ENCODE data around the gene YIF1B. TPM values are rescaled to one million over a fixed set of nuclear protein-coding genes. Genes with fewer than 3 reads are reported as not detected.

Gene YIF1B
- total and polyA plus RNA-seq, 2 experiments from 2014 or later, result 82.8 to 106 TPM

DNA sequence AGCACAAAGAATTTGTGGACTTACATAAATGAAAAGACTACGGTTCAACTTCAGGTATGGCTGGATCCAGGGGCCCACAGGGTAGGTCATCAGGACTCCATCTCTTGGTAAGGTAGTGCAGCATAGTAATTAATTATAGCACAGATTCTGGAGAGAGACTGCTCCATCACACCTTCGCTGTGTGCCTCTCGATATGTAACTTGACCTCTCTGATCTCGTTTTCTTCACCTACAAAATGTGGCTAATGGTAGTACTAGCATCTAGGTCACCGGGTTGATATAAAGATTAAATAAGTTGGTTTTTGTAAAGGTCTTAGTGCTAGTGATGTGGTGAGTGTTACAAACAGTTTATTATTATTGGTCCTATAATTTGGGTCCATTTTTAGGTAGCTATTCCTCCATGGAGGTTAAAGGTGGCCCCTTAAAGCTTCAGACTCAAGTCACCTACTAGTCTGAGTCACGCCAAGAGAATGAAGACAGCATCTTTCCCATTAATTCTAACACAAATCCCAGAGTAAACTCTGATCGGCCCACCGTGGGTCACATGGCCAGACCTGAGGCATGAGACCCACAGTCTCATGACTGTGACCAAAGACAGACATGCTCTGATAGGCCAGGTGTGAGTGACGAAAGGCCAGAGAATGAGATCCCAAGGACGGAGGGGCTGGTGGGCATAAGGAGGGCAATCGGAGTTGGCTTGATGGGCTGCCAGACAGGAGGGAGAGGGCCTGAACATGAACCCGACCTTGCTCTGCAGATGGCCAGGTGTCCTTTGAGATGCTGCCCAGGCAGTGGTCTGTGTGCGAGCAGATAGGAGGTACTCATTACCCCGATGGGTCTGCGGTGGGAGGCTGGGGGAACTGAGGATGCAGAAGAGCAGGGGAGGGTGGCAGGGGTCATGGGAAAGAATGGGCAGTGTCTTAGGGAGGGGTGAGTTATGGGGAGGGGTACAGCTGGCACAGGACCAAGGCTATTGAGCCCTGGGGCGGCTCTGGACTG is 40.3 kb upstream of the YIF1B start:
- H4K20me1 ChIP-seq (replicated peaks; ENCODE audit: insufficient read depth), result no peaks in the 10 kb centered on the region; the same call in 1 of the 2 replicates
- H3K9me2 ChIP-seq (ENCODE audit: insufficient read depth), result no peaks in the 10 kb centered on the region
- TF ChIP-seq REST (IDR thresholded peaks at IDR 0.05; ENCODE audit: unreplicated experiment) (no peak), JUNB (IDR thresholded peaks at IDR 0.05; ENCODE audit: unreplicated experiment) (no peak), POLR2AphosphoS5 (IDR thresholded peaks at IDR 0.05; ENCODE audit: low read depth) (no peak), EZH2 (IDR thresholded peaks at IDR 0.05; ENCODE audit: low read depth, unreplicated experiment) (no peak), ZNF331 (CRISPR knock-in tag; IDR thresholded peaks at IDR 0.05; ENCODE audit: low read depth) (no peak), CREB1 (CRISPR knock-in tag; IDR thresholded peaks at IDR 0.05; ENCODE audit: low read depth) (no peak)
- Mint-ChIP-seq H3K36me3 (ENCODE audit: low read depth) (no peaks in the 10 kb centered on the region; the same call in 2 of the 3 replicates), H3K4me1 (peaks cover 19% of the 10 kb centered on the region), H3K9me3 (no peaks in the 10 kb centered on the region), H3K27me3 (ENCODE audit: insufficient read depth, low read depth, poor library complexity) (peaks cover 22% of the 10 kb centered on the region), H3K27ac (no peak overlapping the region), H3K4me3 (no peak overlapping the region)
- ATAC-seq (no peak), DNase-seq (ENCODE audit: low spot score) (no peak)
- no peak overlapping the region for H3K4me3 ChIP-seq
- no peak overlapping the region for H3K4me2 ChIP-seq
- no peak overlapping the region for H2AFZ ChIP-seq
- H3K36me3 ChIP-seq (ENCODE audit: insufficient read depth), result no peaks in the 10 kb centered on the region
- H3K27ac ChIP-seq (ENCODE audit: low read depth), result no peak overlapping the region
- 0 out of 2 replicates have a peak, but pooled peaks cover 8% of the 10 kb centered on the region for H3F3A ChIP-seq (replicated peaks; ENCODE audit: low read depth)
- H3K79me2 ChIP-seq (replicated peaks; ENCODE audit: insufficient read depth), result no peaks in the 10 kb centered on the region
- peaks cover 27% of the 10 kb centered on the region for H3K27me3 ChIP-seq (ENCODE audit: insufficient read depth)
- peaks cover 5% of the 10 kb centered on the region for H3K4me1 ChIP-seq (ENCODE audit: insufficient read depth)

DNA sequence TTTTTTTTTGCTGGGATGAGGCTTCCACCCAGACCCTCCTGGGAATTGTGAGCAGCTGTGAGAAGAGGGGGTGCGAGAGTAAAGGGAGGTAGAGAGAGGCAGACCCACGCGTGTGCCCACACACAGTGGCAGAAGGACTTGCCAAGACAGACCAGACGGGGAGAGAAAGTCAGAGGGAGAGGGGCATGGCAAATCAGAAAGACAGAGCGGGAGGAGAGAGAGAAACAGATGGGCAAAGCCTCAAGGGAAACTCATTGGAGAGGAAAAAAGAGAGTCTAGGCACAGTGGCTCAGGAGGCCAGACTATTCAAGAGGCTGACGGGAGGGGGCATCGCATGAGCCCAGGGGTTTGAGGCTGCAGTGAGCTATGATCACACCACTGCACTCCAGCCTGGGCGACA is 36.9 kb upstream of the YIF1B start:
- Histone ChIP-seq H2AFZ (no peak overlapping the region), H3K36me3 (ENCODE audit: insufficient read depth) (no peaks in the 10 kb centered on the region), H3K4me2 (no peak overlapping the region), H3K4me1 (ENCODE audit: insufficient read depth) (no peaks in the 10 kb centered on the region), H3K79me2 (replicated peaks; ENCODE audit: insufficient read depth) (no peaks in the 10 kb centered on the region), H3K27ac (ENCODE audit: low read depth) (no peak overlapping the region), H3K9me2 (ENCODE audit: insufficient read depth) (no peaks in the 10 kb centered on the region), H3F3A (replicated peaks; ENCODE audit: low read depth) (0 out of 2 replicates have a peak, but pooled peaks cover 3% of the 10 kb centered on the region), H3K4me3 (no peak overlapping the region), H4K20me1 (replicated peaks; ENCODE audit: insufficient read depth) (no peaks in the 10 kb centered on the region), H3K27me3 (ENCODE audit: insufficient read depth) (no peaks in the 10 kb centered on the region; the same call in 1 of the 2 replicates)
- ATAC-seq, result no peak
- Mint-ChIP-seq H3K9me3 (no peaks in the 10 kb centered on the region), H3K27me3 (ENCODE audit: insufficient read depth, low read depth, poor library complexity) (peaks cover 14% of the 10 kb centered on the region), H3K36me3 (ENCODE audit: low read depth) (no peaks in the 10 kb centered on the region), H3K4me3 (no peak overlapping the region), H3K27ac (no peak overlapping the region), H3K4me1 (peaks cover 8% of the 10 kb centered on the region; the same call in 2 of the 3 replicates)
- no peak for DNase-seq (ENCODE audit: low spot score)
- TF ChIP-seq JUNB (IDR thresholded peaks at IDR 0.05; ENCODE audit: unreplicated experiment) (no peak), ZNF114 (CRISPR knock-in tag; IDR thresholded peaks at IDR 0.05) (no peak), EZH2 (IDR thresholded peaks at IDR 0.05; ENCODE audit: low read depth, unreplicated experiment) (no peak), ZNF462 (CRISPR knock-in tag; IDR thresholded peaks at IDR 0.05) (no peak), EZH2phosphoT487 (IDR thresholded peaks at IDR 0.05; ENCODE audit: unreplicated experiment) (no peak), NANOG (IDR thresholded peaks at IDR 0.05; ENCODE audit: borderline replicate concordance) (no peak)
